ENCODE results near the gene EZH2.

Gene EZH2

DNA sequence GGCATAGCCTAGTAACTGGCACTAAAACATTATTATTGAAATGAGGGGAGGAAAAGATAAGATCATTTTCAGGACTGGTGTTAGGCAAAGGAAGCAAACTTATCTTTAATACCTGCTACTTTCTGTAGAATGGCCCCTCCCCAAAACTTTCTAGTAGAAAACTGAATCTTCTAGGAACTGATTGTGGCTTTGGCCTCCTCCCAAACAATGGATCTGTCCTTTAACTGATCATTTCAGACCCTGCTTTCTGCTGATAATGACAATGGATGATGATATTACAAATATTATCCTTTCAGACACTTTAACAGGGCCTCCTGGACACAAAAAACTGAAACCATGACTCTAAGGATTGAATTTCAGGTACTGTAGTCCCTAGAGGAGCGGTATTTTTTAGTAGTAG, 55.1 kb downstream of the EZH2 start:
- Mint-ChIP-seq H3K36me3 (peaks cover 68% of the 10 kb centered on the region), H3K9me3 (no peaks in the 10 kb centered on the region), H3K4me3 (no peak overlapping the region), H3K27ac (peak overlapping the region; percentile 51), H3K27me3 (no peaks in the 10 kb centered on the region), H3K4me1 (peaks cover 12% of the 10 kb centered on the region)
- CTCF ChIA-PET, result no interaction called here
- no peak for DNase-seq

GRCh38 chr7:148825338-148825737, 58.8 kb downstream of the EZH2 start:
- CTCF ChIA-PET, result no interaction called here
- peaks cover 13% of the 10 kb centered on the region for H3K4me1 Mint-ChIP-seq
- peaks cover 58% of the 10 kb centered on the region for H3K36me3 Mint-ChIP-seq
- H3K27ac Mint-ChIP-seq, result peak overlapping the region; percentile 10
- no peak for DNase-seq
- no peaks in the 10 kb centered on the region for H3K27me3 Mint-ChIP-seq
- no peaks in the 10 kb centered on the region for H3K9me3 Mint-ChIP-seq
- no peak overlapping the region for H3K4me3 Mint-ChIP-seq

DNA sequence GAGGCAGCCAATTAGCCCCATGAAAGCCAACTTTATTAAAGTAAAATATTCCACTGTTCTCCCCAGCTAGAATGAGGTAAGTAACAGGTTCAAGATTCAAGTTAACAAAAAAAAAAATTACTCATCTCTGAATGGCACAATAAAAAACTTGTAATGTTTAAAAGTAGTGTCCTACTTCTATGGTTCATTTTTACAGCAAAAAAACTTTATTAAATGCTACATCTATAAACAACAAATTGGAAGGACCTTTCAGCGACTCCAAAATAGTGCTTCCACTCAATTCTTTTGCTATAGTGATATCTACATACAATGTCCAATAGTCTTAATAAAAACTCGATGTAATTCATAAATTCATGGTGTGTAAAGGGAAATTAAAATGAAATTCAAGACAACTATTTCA, 59.2 kb downstream of the EZH2 start:
- no peak for DNase-seq
- no peaks in the 10 kb centered on the region for H3K9me3 Mint-ChIP-seq
- H3K4me3 Mint-ChIP-seq, result no peak overlapping the region
- CTCF ChIA-PET, result no interaction called here
- H3K36me3 Mint-ChIP-seq, result peaks cover 58% of the 10 kb centered on the region
- no peaks in the 10 kb centered on the region for H3K27me3 Mint-ChIP-seq
- no peak overlapping the region for H3K27ac Mint-ChIP-seq
- peaks cover 10% of the 10 kb centered on the region for H3K4me1 Mint-ChIP-seq

DNA sequence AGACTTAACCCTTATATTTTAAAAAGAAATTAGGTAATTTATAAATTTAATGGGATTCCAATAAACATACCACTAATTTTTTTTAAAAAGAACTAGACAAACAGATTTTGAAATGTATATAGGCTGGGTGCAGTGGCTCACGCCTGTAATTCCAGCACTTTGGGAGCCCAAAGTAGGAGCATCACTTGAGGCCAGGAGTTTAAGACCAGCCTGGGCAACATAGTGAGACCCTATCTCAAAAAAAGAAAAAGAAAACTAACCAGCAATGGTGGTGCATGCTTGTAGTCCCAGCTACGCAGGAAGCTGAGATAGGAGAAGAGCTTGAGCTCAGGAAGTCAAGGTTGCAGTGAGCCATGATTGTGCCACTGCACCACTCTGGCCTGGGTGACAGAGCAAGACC, 62.7 kb downstream of the EZH2 start:
- Mint-ChIP-seq H3K36me3 (peaks cover 64% of the 10 kb centered on the region), H3K27ac (no peak overlapping the region), H3K4me3 (no peak overlapping the region), H3K9me3 (no peaks in the 10 kb centered on the region), H3K27me3 (no peaks in the 10 kb centered on the region), H3K4me1 (peaks cover 2% of the 10 kb centered on the region)
- DNase-seq, result no peak
- CTCF ChIA-PET, result no interaction called here

- CTCF ChIA-PET, result interaction anchor here (1.0 kb wide), 1 partner anchor 8 kb away, joined by 3 read pairs; no protein-coding TSS in a partner anchor
- no peak overlapping the region for H3K4me3 Mint-ChIP-seq
- no peaks in the 10 kb centered on the region for H3K9me3 Mint-ChIP-seq
- H3K36me3 Mint-ChIP-seq, result peaks cover 60% of the 10 kb centered on the region
- peaks cover 2% of the 10 kb centered on the region for H3K4me1 Mint-ChIP-seq
- H3K27ac Mint-ChIP-seq, result no peak overlapping the region
- DNase-seq, result no peak
- H3K27me3 Mint-ChIP-seq, result no peaks in the 10 kb centered on the region
These were observed 64.3 kb downstream of the EZH2 start for GRCh38 chr7:148819697-148820360.

GRCh38 chr7:148815612-148816011, 68.5 kb downstream of the EZH2 start:
- Mint-ChIP-seq H3K27ac (no peak overlapping the region), H3K27me3 (no peaks in the 10 kb centered on the region), H3K4me1 (no peaks in the 10 kb centered on the region), H3K4me3 (no peak overlapping the region), H3K9me3 (no peaks in the 10 kb centered on the region), H3K36me3 (peaks cover 81% of the 10 kb centered on the region)
- DNase-seq, result no peak
- CTCF ChIA-PET, result interaction anchor here (1.3 kb wide), 1 partner anchor 150 kb away, joined by 4 read pairs; no protein-coding TSS in a partner anchor

DNA sequence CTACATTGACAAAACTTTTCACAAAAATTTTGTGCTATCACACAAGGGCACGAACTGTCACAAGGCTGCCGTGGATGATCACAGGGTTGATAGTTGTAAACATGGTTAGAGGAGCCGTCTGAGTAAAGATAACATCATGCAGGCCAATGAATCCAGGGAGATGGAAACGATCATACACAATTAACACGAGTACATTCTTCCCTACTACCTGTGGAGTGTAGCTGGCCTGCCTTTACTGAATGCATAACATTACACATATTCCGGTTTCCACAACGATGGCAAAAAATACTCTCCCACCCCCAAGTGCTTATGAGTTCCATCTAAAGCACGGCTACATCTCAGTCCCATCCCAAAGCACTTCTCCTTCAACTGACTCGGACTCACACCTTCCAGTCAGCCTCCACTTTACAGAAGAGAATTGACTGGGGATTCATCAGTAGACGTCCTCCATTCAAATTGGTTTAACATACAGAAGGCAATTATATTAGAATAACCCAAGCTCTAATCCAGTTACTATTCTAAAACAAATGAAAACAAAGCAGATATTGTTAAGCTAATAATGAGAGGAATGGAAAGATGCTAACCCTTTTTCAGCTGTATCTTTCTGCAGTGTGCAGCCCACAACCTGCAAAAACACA, 69.0 kb downstream of the EZH2 start:
- Mint-ChIP-seq H3K9me3 (no peaks in the 10 kb centered on the region), H3K4me3 (no peak overlapping the region), H3K27ac (peak overlapping the region; percentile 50), H3K4me1 (no peaks in the 10 kb centered on the region), H3K36me3 (peaks cover 83% of the 10 kb centered on the region), H3K27me3 (no peaks in the 10 kb centered on the region)
- CTCF ChIA-PET, result interaction anchor here (1.3 kb wide), 1 partner anchor 150 kb away, joined by 4 read pairs; no protein-coding TSS in a partner anchor
- DNase-seq, result no peak

- no peaks in the 10 kb centered on the region for H3K9me3 Mint-ChIP-seq
- no peaks in the 10 kb centered on the region for H3K27me3 Mint-ChIP-seq
- peaks cover 83% of the 10 kb centered on the region for H3K36me3 Mint-ChIP-seq
- DNase-seq, result no peak
- CTCF ChIA-PET, result no interaction called here
- H3K4me3 Mint-ChIP-seq, result no peak overlapping the region
- H3K4me1 Mint-ChIP-seq, result no peaks in the 10 kb centered on the region
- H3K27ac Mint-ChIP-seq, result no peak overlapping the region
These were observed 70.2 kb downstream of the EZH2 start for GRCh38 chr7:148813890-148814289.

- Mint-ChIP-seq H3K9me3 (no peaks in the 10 kb centered on the region), H3K4me3 (no peak overlapping the region), H3K4me1 (no peaks in the 10 kb centered on the region), H3K27ac (no peak overlapping the region), H3K36me3 (peaks cover 75% of the 10 kb centered on the region), H3K27me3 (no peaks in the 10 kb centered on the region)
- no peak for DNase-seq
- CTCF ChIA-PET, result interaction anchor here (0.9 kb wide), 1 partner anchor 8 kb away, joined by 3 read pairs; no protein-coding TSS in a partner anchor
These were observed 72.2 kb downstream of the EZH2 start for GRCh38 chr7:148811892-148812291.

GRCh38 chr7:148809856-148810255, 74.2 kb downstream of the EZH2 start:
- Mint-ChIP-seq H3K4me1 (no peaks in the 10 kb centered on the region), H3K27ac (no peak overlapping the region), H3K36me3 (peaks cover 77% of the 10 kb centered on the region), H3K27me3 (no peaks in the 10 kb centered on the region), H3K4me3 (no peak overlapping the region), H3K9me3 (no peaks in the 10 kb centered on the region)
- CTCF ChIA-PET, result no interaction called here
- DNase-seq, result no peak

DNA sequence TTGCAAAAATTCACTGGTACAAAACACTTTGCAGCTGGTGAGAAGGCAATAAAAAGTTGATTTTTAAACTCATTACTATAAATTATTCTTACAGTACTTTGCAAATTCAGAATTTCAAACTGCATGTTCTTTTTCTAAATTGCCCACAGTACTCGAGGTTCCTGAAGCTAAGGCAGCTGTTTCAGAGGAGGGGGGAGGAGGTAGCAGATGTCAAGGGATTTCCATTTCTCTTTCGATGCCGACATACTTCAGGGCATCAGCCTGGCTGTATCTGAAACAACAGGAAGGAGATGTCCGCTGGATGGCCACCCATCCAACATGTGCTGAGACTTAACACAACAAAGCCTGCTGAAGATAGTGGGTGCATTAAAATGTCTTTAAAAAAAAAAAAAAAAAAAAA, 76.7 kb downstream of the EZH2 start:
- CTCF ChIA-PET, result no interaction called here
- H3K27me3 Mint-ChIP-seq, result no peaks in the 10 kb centered on the region
- H3K9me3 Mint-ChIP-seq, result no peaks in the 10 kb centered on the region
- peaks cover 61% of the 10 kb centered on the region for H3K36me3 Mint-ChIP-seq
- no peak overlapping the region for H3K27ac Mint-ChIP-seq
- DNase-seq, result no peak
- H3K4me3 Mint-ChIP-seq, result no peak overlapping the region
- H3K4me1 Mint-ChIP-seq, result no peaks in the 10 kb centered on the region

GRCh38 chr7:148806187-148806586, 77.9 kb downstream of the EZH2 start:
- CTCF ChIA-PET, result interaction anchor here (0.6 to 1.7 kb wide), 3 partner anchors 49 to 157 kb away, joined by 3 to 6 read pairs (median 4); no protein-coding TSS in a partner anchor
- Mint-ChIP-seq H3K9me3 (no peaks in the 10 kb centered on the region), H3K36me3 (peaks cover 56% of the 10 kb centered on the region), H3K27me3 (no peaks in the 10 kb centered on the region), H3K4me1 (no peaks in the 10 kb centered on the region), H3K27ac (no peak overlapping the region), H3K4me3 (no peak overlapping the region)
- DNase-seq, result no peak

GRCh38 chr7:148804343-148805235, 79.5 kb downstream of the EZH2 start:
- no peak overlapping the region for H3K27ac Mint-ChIP-seq
- H3K36me3 Mint-ChIP-seq, result peaks cover 57% of the 10 kb centered on the region
- H3K4me3 Mint-ChIP-seq, result no peak overlapping the region
- H3K27me3 Mint-ChIP-seq, result no peaks in the 10 kb centered on the region
- no peak for DNase-seq
- H3K9me3 Mint-ChIP-seq, result no peaks in the 10 kb centered on the region
- H3K4me1 Mint-ChIP-seq, result no peaks in the 10 kb centered on the region
- CTCF ChIA-PET, result interaction anchor here (1.0 to 1.7 kb wide), 3 partner anchors 12 to 159 kb away, joined by 3 to 6 read pairs (median 4); no protein-coding TSS in a partner anchor

- H3K27ac Mint-ChIP-seq, result no peak overlapping the region
- H3K4me1 Mint-ChIP-seq, result no peaks in the 10 kb centered on the region
- no peak overlapping the region for H3K4me3 Mint-ChIP-seq
- H3K36me3 Mint-ChIP-seq, result peaks cover 62% of the 10 kb centered on the region
- DNase-seq, result no peak
- H3K9me3 Mint-ChIP-seq, result no peaks in the 10 kb centered on the region
- H3K27me3 Mint-ChIP-seq, result no peaks in the 10 kb centered on the region
- CTCF ChIA-PET, result interaction anchor here (0.6 to 1.7 kb wide), 2 partner anchors 155 to 228 kb away, joined by 3 to 6 read pairs; no protein-coding TSS in a partner anchor
These were observed 81.0 kb downstream of the EZH2 start for GRCh38 chr7:148803094-148803493.
